IPS DF 4.7 (cell line): Measurements from ENCODE around the gene INPP4B.

Experiments
- DNase-seq: peaks from one replicate; pipeline ENCODE4 v3.0.0-alpha.2; 2013; ENCODE audit warnings: low spot score; ENCODE audit errors: extremely low read depth

The INPP4B gene

DNA sequence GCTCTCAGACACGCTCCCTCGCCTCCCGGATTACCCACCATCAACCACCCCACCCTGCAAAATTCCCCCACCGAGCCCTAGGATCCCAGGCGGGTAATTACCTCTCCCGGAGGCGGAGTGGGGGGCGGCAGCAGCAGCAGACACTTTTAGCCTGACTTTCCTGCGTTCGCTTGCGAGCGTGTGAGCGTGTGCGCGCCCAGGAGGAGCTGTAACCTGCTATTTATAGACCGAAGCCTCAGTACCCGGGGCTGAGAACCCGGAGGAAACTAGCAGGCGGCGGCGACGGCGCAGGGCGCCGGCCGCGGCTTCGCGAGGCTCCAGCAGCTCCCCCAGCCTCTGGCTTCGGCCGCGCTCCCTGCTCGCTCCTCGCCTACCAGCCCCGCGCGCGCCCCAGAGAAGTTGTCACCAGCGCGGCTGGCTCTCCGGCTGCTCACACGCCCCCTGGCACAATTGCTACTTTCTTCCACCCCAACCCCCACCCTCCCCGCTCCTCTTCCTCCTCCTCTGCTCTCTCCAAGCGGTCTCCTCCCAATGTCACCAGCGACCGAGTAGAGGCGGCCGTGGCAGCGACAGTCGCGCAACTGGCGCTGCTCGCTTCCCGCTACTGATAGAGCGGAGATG is at the start of gene INPP4B:
TSS of gene INPP4B (minus strand) at position 194 of the 621 bp plus-strand sequence.
- DNase-seq, result no peak

DNA sequence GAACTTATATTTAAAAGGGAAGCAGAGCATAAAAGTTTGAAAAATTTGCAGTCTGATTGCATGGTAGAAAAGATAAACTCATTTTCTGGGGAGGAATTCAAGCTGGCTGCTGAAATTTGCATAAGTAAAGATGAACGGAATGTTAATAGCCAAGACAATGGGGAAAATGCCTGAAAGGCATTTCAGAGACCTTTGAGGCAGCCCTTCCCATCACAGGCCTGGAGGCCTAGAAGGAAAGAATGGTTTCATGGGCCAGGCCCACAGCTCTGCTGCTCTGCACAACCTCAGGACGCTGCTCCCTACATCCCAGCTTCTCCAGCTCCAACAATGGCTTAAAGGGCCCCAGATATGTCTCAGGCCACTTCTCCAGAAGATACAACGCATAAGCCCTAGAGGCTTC is 46.9 kb upstream of the INPP4B start:
- DNase-seq, result no peak

DNA sequence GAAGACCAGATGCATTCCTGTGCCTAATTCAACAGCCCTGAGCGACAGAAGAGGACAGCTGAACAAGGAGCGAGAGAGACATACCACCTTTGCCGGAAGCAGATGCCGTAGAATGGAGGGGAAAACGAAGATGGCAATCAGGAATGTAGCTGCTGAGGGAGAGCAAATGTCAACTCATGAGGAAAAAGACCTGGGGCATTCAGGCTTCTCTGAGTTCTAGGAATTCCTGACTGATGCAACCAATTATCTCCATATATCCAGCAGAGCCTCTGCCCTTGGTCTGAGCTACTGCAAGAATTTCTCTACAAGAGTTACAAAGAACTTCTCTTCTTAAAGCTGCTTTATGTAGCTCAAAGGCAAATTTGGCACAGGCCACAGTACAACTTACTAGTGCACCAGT is 40.5 kb upstream of the INPP4B start:
- DNase-seq, result no peak

DNA sequence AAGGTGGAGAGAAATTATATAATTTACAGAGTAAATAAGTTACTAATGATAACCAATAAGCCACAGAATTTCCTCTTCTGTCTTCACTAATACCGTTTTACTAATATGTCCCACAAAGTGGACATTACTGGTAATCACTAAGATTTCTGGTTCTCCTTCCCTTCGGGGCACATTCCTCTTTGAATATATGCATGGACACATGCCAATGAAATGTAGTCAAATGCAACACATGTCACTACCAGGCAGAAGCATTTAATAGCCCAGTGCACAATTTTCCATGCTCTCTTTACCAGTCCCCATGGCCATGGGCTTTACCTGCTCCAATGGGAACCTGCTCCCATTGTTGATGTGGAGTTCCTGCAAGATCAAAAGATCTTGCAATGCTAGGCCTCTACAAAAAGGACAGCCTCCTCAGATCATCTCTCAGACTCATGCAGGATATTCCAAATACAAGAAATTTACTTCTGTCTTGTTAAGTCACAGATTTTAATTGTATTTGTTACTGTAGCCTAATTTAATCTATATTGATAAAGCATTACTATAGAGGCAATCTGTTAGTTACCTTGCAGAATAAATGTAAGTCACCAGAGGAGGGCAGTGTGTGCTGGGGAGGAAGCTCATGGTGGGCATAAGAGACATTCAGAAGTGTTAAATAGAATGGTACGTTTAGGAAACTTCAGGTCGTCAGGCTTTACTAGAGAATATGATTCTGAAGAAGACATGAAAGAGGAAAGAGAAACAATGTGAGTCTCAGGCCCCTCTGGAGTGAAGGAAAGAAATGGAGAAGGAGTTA is 37.1 kb upstream of the INPP4B start:
- no peak for DNase-seq

DNA sequence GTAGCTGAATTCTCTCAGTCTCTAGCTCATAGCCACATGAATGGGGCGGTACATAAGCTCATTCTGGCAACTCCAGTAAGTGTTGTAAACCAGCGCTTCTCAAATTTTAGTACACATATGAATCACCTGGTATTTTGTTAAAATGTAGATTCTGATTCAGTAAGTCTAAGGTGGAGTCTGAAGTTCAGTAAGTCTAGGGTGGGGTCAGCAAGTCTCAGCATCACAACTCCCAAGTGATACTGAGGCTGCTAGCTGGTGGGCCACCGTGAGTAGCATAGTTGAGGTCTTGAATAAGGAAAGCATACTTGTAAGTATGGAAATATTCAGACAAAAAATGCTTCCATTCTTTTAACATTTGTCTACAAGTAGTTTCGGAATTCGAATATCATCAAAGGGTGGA is 36.1 kb upstream of the INPP4B start:
- no peak for DNase-seq

DNA sequence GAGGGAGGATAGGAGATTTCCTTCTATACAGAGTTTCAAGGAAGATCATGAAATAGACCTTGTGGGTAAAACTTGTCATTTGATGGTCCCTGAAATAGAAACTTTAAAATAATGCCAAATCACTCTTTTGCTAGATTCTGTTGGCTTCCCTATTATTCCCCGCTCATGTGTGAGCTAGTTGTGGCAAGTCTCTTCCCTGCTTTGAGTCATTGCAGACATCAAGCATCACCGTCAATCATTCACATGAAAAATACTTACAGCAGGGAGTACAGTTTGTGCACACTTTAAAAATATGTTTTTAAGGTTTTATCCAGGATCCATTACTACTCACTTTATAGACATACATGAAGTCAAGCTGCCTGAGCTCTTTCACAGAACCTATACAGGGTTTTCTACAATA is 35.2 kb upstream of the INPP4B start:
- no peak for DNase-seq

DNA sequence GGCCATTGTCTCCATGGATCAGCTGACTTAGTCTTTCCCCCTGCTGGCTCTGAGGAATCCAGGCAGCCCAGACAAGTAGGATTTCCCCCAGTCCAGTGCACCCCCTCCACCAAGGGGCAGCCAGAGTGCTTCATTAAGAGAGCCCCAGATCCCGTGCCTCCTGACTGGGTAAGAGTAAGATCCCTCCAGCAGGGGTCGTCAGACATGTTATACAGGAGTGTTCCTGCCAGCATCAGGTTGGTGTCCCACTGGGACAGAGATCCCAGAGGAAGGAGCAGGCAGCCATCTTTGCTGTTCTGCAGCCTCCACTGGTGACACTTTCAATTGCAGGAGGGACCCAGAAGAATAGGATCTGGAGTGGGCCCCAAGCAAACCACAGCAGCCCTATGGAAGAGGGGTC is 29.0 kb upstream of the INPP4B start:
- DNase-seq, result no peak

DNA sequence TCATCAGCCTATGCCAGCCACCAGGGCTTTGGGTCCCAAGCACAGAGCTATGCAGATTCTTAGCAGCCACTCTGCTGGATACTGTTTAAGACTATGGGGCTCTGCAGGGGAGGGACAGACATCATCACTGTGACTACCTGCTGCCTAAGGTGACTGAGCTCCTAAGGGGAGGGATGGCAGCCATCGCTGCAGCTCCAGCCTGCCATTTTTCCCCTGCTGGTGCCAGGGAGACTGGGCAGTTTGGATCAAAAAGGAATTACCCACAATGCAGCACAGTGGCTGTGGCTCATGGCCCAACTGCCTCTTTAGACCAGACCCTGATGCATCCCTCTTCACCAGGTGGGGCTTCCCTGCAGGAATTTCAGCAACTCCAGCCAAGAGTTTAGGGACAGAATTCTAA is 28.6 kb upstream of the INPP4B start:
- DNase-seq, result no peak

DNA sequence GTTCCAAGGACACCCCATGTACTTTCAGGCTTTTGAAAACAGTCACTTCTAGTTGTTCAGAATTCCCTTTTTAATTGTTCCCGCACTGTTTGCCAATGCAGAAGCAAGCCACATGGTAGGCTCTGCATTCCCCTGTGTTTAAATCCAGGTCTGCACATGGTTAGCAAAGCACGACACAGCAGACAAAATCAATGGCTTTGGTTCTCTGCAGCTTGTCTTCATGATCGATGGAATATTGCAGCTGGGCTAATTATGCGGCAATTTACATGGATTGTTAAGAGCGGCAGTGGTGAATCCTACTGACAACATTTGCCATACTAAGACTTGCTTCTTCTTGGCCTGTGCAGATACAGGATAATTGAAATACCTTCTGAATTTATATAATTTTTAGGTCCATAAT is 20.6 kb upstream of the INPP4B start:
- DNase-seq, result no peak

DNA sequence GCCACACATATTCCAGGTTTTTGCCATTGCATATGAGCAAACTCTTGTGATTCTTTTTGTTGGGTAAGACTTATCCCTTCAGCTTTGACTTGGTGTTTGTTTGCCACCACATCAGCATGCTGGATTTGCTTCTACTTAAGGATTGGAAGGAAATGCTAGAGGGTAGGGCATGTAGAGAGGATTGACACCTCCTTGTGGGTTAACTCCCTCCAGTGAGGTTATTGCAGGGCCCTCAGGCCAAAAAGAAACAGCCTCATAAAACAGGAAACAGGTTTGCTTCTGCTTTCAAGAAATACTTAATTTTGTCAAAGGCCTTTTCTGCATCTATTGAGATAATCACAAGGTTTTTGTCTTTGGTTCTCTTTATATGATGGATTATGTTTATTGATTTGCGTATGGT is 15.2 kb upstream of the INPP4B start:
- DNase-seq, result no peak

DNA sequence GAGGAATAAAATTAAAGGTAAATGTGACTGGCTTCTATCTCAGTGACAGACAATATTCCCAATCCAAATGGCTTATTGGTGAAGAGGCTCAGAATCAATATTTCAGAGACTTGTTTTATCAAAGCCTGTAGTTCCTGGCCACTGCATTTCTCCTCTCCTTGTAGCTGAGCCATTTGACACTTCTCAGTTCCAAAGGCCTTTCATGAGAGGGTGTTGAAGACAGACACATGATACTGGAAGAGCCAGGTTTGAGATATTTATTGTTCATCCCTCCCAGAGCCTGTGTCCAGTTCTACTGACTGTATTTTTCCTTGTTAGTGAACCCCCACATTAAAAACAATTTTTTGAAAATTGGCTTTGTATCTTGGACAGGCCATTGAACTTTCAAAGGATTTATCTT is 12.9 kb upstream of the INPP4B start:
- no peak for DNase-seq

DNA sequence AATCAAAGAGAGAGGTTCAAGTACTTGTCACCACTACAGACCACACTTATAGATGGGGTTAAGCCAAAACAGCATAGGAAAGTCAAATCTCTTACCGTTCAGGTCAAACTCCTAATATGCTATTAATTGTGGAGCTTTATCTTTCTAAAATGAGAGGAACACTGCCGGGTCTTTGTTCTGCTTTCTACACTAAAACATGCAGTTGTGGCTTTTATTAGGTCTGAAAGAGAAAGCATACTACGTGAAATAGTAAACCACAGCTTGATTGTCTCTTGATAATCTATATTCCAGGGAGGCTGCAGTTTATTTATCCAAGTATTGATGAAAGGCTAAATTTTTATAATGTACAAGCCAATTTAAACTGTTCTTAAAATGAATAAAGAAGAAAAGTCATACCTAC is 12.3 kb upstream of the INPP4B start:
- no peak for DNase-seq

DNA sequence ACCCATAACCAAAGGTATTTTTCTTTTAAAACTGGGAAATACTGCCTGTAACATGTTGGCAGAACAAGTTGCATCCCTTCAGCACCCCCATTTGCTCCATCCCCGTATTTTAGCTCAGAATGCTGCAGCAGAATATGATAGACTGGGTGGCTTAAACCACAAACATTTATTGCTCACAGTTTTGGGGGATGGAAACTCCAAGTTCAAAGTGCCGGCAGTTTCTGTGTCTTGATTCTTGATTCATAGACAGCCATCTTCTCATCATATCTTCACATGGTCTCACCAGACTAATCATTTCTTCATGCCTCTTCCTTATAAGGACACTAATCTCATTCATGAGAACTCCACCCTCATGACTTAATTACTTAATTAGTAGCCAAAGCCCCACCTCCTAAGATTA is 10.5 kb upstream of the INPP4B start:
- no peak for DNase-seq

DNA sequence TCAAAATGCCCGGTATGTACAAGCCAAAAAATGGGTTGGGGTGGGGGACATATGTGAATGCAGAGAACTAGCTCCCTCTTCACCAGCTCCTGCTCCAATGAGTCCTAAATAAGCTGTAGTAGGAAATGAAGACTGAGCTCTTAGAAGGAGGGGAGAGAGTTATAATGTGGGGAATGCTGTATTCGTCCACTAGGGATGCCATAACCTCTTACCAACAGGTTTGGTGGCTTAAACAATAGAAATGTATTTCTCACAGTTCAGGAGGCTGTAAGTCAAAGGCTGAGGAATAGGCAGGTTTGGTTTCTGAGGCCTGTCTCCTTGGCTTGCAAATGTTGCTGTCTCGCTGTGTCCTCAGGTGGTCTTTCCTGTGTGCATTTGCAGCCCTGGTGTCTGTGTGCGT is 4.4 kb upstream of the INPP4B start:
- DNase-seq, result no peak

DNA sequence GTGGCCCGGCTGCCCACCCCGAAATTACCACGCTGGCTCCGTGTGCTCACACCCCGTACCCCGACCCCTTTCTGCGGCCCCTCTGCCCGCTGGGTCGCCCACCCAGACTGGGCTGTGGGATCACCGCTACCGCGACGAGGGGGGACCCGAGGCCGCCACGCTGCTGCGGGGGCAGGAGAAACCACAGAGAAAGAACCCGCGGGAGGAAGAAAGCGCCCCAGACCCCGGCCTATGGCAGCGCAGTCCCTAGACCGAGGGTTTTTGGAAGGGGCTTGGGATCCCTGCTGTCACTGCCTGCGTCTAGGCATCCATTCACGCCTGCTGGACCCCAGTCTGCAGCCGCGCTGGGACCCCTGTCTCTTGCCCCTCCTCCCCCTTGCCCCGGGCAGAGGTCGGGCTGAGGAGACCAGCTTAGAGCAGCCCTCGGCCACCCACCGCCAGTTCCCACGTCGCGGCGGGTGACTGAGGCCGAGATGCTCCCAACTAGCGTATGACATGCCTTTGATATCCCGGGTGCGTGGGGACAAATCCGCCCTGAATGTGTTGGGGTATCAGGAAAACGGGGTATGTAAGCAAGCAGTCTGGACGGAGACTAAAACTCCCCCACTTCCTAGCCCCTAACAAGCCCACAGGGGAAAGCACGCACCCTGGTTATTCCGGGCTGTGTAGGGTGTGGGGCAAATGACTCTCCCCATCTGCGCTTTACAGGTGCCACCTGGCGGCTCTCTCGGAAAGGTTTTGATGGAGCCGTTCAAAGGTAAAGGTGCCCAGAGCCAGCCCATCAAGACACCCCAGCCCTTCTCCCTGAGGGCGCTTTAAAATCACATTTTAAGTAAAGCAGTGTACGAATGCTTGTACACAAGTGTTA is 862 bp upstream of the INPP4B start:
- DNase-seq, result no peak

DNA sequence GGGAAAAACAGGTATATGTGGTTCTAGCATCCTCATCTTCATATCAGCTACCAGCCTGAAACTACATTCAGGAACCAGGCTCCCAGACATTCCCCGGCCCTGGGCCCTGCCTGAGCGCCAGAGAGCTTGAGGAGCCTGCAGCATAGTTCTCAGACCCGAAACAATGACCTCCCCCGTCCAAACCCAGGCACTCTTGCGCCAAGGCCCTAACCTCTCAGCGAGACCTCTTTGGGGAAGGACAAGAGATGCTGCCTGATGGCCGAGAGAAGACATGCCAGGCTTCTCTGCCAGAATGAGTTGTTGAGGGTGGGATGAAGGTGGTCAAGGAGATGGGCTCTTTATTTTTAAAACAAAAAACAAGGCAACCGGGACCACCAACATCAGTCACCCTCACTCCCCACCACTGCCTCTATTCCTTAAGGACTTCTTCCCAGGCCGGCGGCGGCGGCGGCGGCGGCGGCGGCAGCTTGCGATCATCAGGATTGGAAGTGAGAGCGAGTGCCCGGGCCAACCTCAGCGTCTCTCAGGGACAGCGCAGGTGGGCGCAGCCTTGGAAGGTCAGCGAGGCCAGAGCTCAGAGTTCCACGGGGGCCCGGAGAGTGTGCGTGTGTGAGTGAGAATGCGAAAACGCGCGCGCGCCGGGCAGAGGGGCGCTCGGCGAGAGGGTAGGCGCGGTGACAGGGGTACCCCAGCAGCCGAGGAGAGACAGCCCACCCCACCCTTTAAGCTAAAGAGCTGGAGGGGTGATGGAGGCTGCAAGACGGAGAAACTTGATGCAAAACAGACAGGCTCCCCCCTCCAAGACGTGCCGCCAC is 601 bp downstream of the INPP4B start:
- DNase-seq, result no peak

DNA sequence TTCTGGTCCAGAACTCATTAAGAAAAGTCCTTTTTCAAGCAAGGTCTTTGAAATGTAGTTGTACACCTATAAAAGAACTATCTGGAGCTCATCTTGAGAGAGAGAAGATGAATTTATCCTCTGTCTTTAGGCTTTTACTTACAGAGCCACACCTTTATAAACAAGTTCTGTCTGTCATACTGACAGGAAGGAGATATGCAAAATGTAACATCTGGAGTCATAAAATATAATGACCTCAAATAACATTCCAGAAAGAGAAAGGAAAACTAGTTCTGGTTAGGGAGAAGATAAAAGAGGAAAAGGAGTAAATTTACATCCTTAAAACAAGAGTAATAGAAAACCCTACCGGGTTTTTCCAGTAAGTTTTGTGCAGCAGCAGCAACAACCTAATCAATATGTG is 1.3 kb downstream of the INPP4B start:
- DNase-seq, result no peak

DNA sequence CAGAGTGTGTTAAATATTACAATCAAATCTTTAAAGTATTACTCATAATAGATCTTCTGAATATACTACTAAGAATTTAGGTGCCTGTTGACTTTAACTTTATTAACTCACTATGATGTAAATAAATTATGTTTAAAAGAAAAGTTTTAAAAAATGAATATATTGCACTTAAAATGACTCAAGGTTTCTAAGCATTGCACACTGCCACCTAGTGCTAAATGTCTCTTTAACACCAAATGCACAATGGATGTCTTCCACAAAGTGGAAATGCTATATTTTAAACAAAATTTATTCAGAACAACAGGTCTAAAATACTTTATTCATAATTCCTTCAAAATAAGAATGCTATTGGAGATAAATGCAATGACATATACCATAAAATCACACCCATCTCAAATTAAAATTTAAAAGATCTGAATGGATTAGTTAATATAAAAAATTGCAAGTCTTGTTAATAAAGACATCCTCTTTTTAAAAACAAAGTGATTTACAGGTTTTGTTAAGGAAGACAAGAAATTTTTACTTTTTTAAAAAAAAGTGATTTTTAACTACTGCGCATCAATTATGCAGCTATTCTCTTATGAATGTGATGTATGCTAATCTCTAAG is 5.5 kb downstream of the INPP4B start:
- DNase-seq, result no peak

DNA sequence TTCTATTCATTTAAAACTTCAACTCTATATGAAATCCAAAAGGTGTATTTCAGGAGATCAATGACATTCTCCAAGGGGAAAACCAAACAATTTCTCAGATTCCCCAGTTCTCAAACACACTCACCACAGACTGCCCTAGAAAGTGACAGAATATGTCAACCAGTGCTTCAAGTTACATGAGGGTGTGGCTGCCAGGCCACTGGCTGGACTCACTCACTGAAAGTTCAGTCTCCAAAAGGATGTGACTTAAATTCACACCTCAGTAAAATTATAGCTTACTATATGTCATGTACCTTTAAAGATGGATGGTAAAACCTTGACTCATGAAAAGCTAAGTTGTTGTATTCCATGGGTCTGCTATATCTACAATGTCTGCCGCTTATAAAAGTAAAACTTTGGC is 7.3 kb downstream of the INPP4B start:
- DNase-seq, result no peak

DNA sequence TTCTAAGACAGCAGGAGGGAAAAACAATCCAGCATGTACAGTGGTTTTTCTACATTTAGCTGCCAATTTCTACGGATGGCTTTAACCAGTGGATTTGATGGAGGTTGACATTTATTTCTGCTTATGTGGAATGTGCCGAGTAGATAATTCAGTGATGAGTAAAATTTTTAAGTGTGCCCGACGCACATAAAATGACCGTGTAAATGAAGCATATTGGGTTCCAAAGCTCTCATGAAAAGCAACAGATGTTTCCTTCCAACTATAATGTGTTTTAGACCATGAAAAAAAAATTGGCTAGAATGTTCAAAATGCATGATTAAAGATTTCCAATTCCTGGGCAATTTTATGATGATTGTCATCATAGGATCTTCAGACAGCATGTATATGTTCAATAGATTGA is 14.1 kb downstream of the INPP4B start:
- DNase-seq, result no peak
